HEK293 (cell line): ENCODE measurements around the gene SLC2A2.

Experiments used
- CTCF ChIA-PET: fragments of 350-600 bp; formaldehyde crosslinking; extraction: SDS; loops from one replicate; lab custom pipeline; 2021; ENCODE audit warnings: antibody characterized with exemption; lab: Yijun Ruan, JAX
- POLR2A ChIA-PET: fragments of 300-600 bp; formaldehyde crosslinking; extraction: SDS; loops from one replicate; lab custom pipeline; 2020; ENCODE audit warnings: antibody characterized with exemption, inconsistent platforms; lab: Yijun Ruan, JAX
- H3K27ac ChIP-seq: fragments of 200-500 bp; sonication (Bioruptor generic); 2 replicates; pipeline ENCODE4 v1.5.1; 2014; ENCODE audit warnings: low read depth, low read length, control low read depth, inconsistent platforms; ENCODE audit errors: extremely low read depth
- H3K36me3 ChIP-seq, 2 experiments: fragments of 200-500 bp in 1 of 2; sonication (Bioruptor generic) in 1 of 2; 1 replicate in 1 of 2; 2 replicates in 1 of 2; pipeline ENCODE4 v1.5.1; 2014 to 2017; ENCODE audit warnings: inconsistent platforms in 2 of 2, low read length in 2 of 2; ENCODE audit not compliant: control insufficient read depth in 2 of 2, insufficient read depth in 1 of 2
- H3K4me1 ChIP-seq: fragments of 200-500 bp; sonication (Bioruptor generic); 2 replicates; pipeline ENCODE4 v1.5.1; 2014; ENCODE audit warnings: mild to moderate bottlenecking, low read length, inconsistent platforms; ENCODE audit not compliant: control insufficient read depth, insufficient read depth
- H3K4me3 ChIP-seq: 2 replicates; pipeline ENCODE4 v1.5.1; 2011; ENCODE audit warnings: low read depth, mild to moderate bottlenecking, control low read depth, low read length, moderate library complexity
- H3K9me3 ChIP-seq: fragments of 200-500 bp; sonication (Bioruptor generic); 2 replicates; pipeline ENCODE4 v1.5.1; 2014; ENCODE audit warnings: low read depth, low read length, inconsistent platforms; ENCODE audit not compliant: control insufficient read depth, insufficient read depth
- ELK4 ChIP-seq: IDR thresholded peaks from 2 replicates; pipeline ENCODE4 v1.6.1; 2011; ENCODE audit warnings: mild to moderate bottlenecking, low read depth, low read length, borderline replicate concordance
- GLI2 ChIP-seq: fragments of 450-650 bp; formaldehyde crosslinking; IDR thresholded peaks from 2 replicates; pipeline ENCODE4; 2017; ENCODE audit warnings: missing biosample characterization, missing genetic modification characterization, low read depth, borderline replicate concordance
- GLIS1 ChIP-seq: fragments of 450-650 bp; formaldehyde crosslinking; IDR thresholded peaks from 2 replicates; pipeline ENCODE4 v1.5.1; 2016; ENCODE audit warnings: missing biosample characterization, missing genetic modification characterization
- KLF10 ChIP-seq: fragments of 450-650 bp; IDR thresholded peaks from 2 replicates; pipeline ENCODE4 v1.5.1; 2018; ENCODE audit warnings: missing biosample characterization, mild to moderate bottlenecking, missing genetic modification characterization
- ZBTB7A ChIP-seq: fragments of 450-650 bp; formaldehyde crosslinking; IDR thresholded peaks from 2 replicates; pipeline ENCODE4 v1.5.1; 2016; ENCODE audit warnings: low read depth, missing biosample characterization, missing genetic modification characterization
- ZNF121 ChIP-seq: fragments of 450-650 bp; formaldehyde crosslinking; IDR thresholded peaks from 2 replicates; pipeline ENCODE4 v1.5.1; 2016; ENCODE audit warnings: missing biosample characterization, missing genetic modification characterization
- ZNF169 ChIP-seq: fragments of 450-650 bp; formaldehyde crosslinking; IDR thresholded peaks from 2 replicates; pipeline ENCODE4 v1.5.1; 2016; ENCODE audit warnings: missing biosample characterization, missing genetic modification characterization
- ZNF202 ChIP-seq: fragments of 450-650 bp; formaldehyde crosslinking; IDR thresholded peaks from 2 replicates; pipeline ENCODE4 v1.5.1; 2016; ENCODE audit warnings: missing biosample characterization, missing genetic modification characterization, borderline replicate concordance
- ZNF350 ChIP-seq: fragments of 450-650 bp; formaldehyde crosslinking; IDR thresholded peaks from 2 replicates; pipeline ENCODE4 v1.5.0; 2017; ENCODE audit warnings: missing biosample characterization, mild to moderate bottlenecking, missing genetic modification characterization
- ZNF398 ChIP-seq: fragments of 450-650 bp; formaldehyde crosslinking; IDR thresholded peaks from 2 replicates; pipeline ENCODE4 v1.5.1; 2017; ENCODE audit warnings: missing biosample characterization, missing genetic modification characterization
- ZNF433 ChIP-seq: fragments of 450-650 bp; formaldehyde crosslinking; IDR thresholded peaks from 2 replicates; pipeline ENCODE4 v1.5.1; 2016; ENCODE audit warnings: missing biosample characterization, missing genetic modification characterization, low read depth
- ZNF521 ChIP-seq: fragments of 450-650 bp; formaldehyde crosslinking; IDR thresholded peaks from 2 replicates; pipeline ENCODE4 v1.5.1; 2017; ENCODE audit warnings: missing biosample characterization, mild to moderate bottlenecking, missing genetic modification characterization
- ZNF529 ChIP-seq: fragments of 450-650 bp; formaldehyde crosslinking; IDR thresholded peaks from 2 replicates; pipeline ENCODE4 v1.5.1; 2017; ENCODE audit warnings: missing genetic modification characterization, missing biosample characterization; ENCODE audit not compliant: insufficient replicate concordance
- ZNF555 ChIP-seq: fragments of 450-650 bp; formaldehyde crosslinking; conservative IDR thresholded peaks from 2 replicates; pipeline ENCODE4 v1.5.1; 2017; ENCODE audit warnings: missing biosample characterization, mild to moderate bottlenecking, missing genetic modification characterization, inconsistent platforms
- ZNF558 ChIP-seq: fragments of 450-650 bp; formaldehyde crosslinking; IDR thresholded peaks from 2 replicates; pipeline ENCODE4 v1.5.1; 2016; ENCODE audit warnings: missing biosample characterization, missing genetic modification characterization
- ZNF560 ChIP-seq: fragments of 450-650 bp; formaldehyde crosslinking; IDR thresholded peaks from 2 replicates; pipeline ENCODE4 v1.5.1; 2017; ENCODE audit warnings: missing biosample characterization, missing genetic modification characterization, borderline replicate concordance
- ZNF561 ChIP-seq: fragments of 450-650 bp; IDR thresholded peaks from 2 replicates; pipeline ENCODE4 v1.5.1; 2018; ENCODE audit warnings: missing biosample characterization, missing genetic modification characterization, borderline replicate concordance
- ZNF580 ChIP-seq: fragments of 450-650 bp; formaldehyde crosslinking; IDR thresholded peaks from 2 replicates; pipeline ENCODE4 v1.5.1; 2016; ENCODE audit warnings: missing biosample characterization, missing genetic modification characterization
- ZNF677 ChIP-seq: fragments of 450-650 bp; IDR thresholded peaks from 2 replicates; pipeline ENCODE4 v1.5.0; 2018; ENCODE audit warnings: missing biosample characterization, mild to moderate bottlenecking, missing genetic modification characterization, moderate library complexity
- ZNF837 ChIP-seq: fragments of 450-650 bp; formaldehyde crosslinking; IDR thresholded peaks from 2 replicates; pipeline ENCODE4 v1.5.1; 2016; ENCODE audit warnings: missing biosample characterization, missing genetic modification characterization
- ZNF843 ChIP-seq: fragments of 450-650 bp; formaldehyde crosslinking; IDR thresholded peaks from 2 replicates; pipeline ENCODE4 v1.5.1; 2016; ENCODE audit warnings: missing biosample characterization, missing genetic modification characterization
- ZXDB ChIP-seq: fragments of 450-650 bp; formaldehyde crosslinking; IDR thresholded peaks from 2 replicates; pipeline ENCODE4 v1.5.1; 2016; ENCODE audit warnings: missing biosample characterization, missing genetic modification characterization

SLC2A2 gene

GRCh38 chr3:170953229-170953628, 73.3 kb downstream of the SLC2A2 start:
- Histone ChIP-seq H3K27ac (no peak overlapping the region), H3K4me1 (no peaks in the 10 kb centered on the region), H3K9me3 (no peaks in the 10 kb centered on the region), H3K36me3 (no peaks in the 10 kb centered on the region), H3K4me3 (no peak overlapping the region)
- TF ChIP-seq ZNF169 (tag by site-specific recombination) (no peak), ELK4 (no peak), ZNF398 (tag by site-specific recombination) (no peak), ZNF350 (tag by site-specific recombination) (no peak)
- CTCF ChIA-PET = interaction anchor here (2.0 kb wide), 1 partner anchor 818 kb away, joined by 4 read pairs; no protein-coding TSS in a partner anchor
- POLR2A ChIA-PET = no interaction called here

- H3K36me3 ChIP-seq = no peaks in the 10 kb centered on the region
- H3K4me1 ChIP-seq = no peaks in the 10 kb centered on the region
- H3K4me3 ChIP-seq = no peak overlapping the region
- TF ChIP-seq ZNF558 (tag by site-specific recombination) = no peak
- ChIA-PET POLR2A (no interaction called here), CTCF (no interaction called here)
- H3K9me3 ChIP-seq = no peaks in the 10 kb centered on the region
- H3K27ac ChIP-seq = no peak overlapping the region
These were observed 77.3 kb downstream of the SLC2A2 start for GRCh38 chr3:170949211-170949610.

GRCh38 chr3:170947018-170947769, 79.3 kb downstream of the SLC2A2 start:
- no peaks in the 10 kb centered on the region for H3K4me1 ChIP-seq
- ChIA-PET CTCF (no interaction called here), POLR2A (no interaction called here)
- H3K27ac ChIP-seq = no peak overlapping the region
- H3K36me3 ChIP-seq = no peaks in the 10 kb centered on the region
- TF ChIP-seq ZNF555 (tag by site-specific recombination) (no peak), GLI2 (no peak), ZNF202 (tag by site-specific recombination) (no peak), ZNF560 (tag by site-specific recombination) (no peak), ZNF121 (tag by site-specific recombination) (no peak), ZNF521 (tag by site-specific recombination) (no peak), ZBTB7A (tag by site-specific recombination) (no peak), ZNF398 (tag by site-specific recombination) (no peak), KLF10 (no peak), ZNF433 (no peak), ZNF843 (tag by site-specific recombination) (no peak), ZNF837 (no peak), ZNF580 (tag by site-specific recombination) (no peak), GLIS1 (tag by site-specific recombination) (no peak), ZNF529 (tag by site-specific recombination) (no peak), ZXDB (no peak), ZNF677 (no peak), ZNF561 (tag by site-specific recombination) (no peak)
- H3K4me3 ChIP-seq = no peak overlapping the region
- no peaks in the 10 kb centered on the region for H3K9me3 ChIP-seq
